Activated CD8-positive, alpha-beta T cell treated with anti-CD3 and anti-CD28 coated beads, Interleukin-2, amount 10 ng/mL, durations not matched to agents 7 days and 5 days (primary cell): Measurements from ENCODE around the gene AGAP3. TPM values are rescaled to one million over a fixed set of nuclear protein-coding genes. Genes with fewer than 3 reads are reported as not detected.

Experiments used
- ATAC-seq: fragments of 150-1000 bp; cut with Tn5 transposase; one replicate; pipeline ENCODE4 v1.10.0; 2021; ENCODE audit warnings: moderate library complexity
- CTCF ChIA-PET: fragments of 350-600 bp; sonication (Branson Sonifier 250); formaldehyde crosslinking; loops from one replicate; lab custom pipeline; 2021; ENCODE audit warnings: antibody characterized with exemption; lab: Charles Lee
- POLR2A ChIA-PET: fragments of 350-600 bp; sonication (Branson Sonifier 250); formaldehyde crosslinking; loops from one replicate; lab custom pipeline; 2021; ENCODE audit warnings: antibody characterized with exemption; lab: Charles Lee
- DNase-seq: peaks from one replicate; pipeline ENCODE4 v3.0.0-alpha.2; 2020
- H3K27ac Mint-ChIP-seq: one replicate; pipeline ENCODE4 v1.8.0; 2021; ENCODE audit warnings: mild to moderate bottlenecking, mixed read lengths
- H3K27me3 Mint-ChIP-seq: one replicate; pipeline ENCODE4 v1.8.0; 2021; ENCODE audit warnings: low read depth, mixed read lengths
- H3K36me3 Mint-ChIP-seq: one replicate; pipeline ENCODE4 v1.8.0; 2021; ENCODE audit warnings: low read depth, mixed read lengths
- H3K4me1 Mint-ChIP-seq: one replicate; pipeline ENCODE4 v1.8.0; 2021; ENCODE audit warnings: low read depth, mixed read lengths
- H3K4me3 Mint-ChIP-seq: one replicate; pipeline ENCODE4 v1.8.0; 2021; ENCODE audit warnings: mild to moderate bottlenecking, mixed read lengths
- H3K9me3 Mint-ChIP-seq: one replicate; pipeline ENCODE4 v1.8.0; 2022; ENCODE audit warnings: mixed read lengths; ENCODE audit not compliant: insufficient read depth
- total RNA-seq, 2 experiments: library from RNA; stranded (reverse); gene quantifications; one replicate each; pipeline ENCODE4 v1.2.3, GENCODE V29; 2021

Gene AGAP3
- total RNA-seq, 2 experiments from 2014 or later, result 12.1 to 12.6 TPM

DNA sequence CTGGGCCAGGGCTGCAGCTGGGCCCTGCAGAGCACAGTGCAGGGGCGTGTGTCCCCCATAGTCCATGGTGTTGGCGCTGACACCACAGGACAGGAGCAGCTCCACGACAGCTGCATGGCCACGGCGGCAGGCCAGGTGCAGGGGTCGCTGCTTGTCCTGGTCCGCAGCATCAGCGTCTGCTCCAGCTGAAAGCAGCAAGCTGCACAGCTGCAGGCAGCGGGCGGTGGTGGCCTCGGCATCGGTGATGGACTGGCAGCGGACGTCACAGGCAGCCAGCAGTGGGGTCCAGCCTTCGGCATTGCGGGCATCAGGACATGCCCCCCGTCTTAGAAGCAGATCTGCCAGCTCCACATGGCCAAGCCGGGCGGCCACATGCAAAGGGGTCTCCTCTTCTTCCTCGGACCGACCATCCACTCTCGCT, 94.7 kb downstream of the AGAP3 start:
- POLR2A ChIA-PET, result no interaction called here
- DNase-seq (no peak), ATAC-seq (no peak)
- no peaks in the 10 kb centered on the region for H3K9me3 Mint-ChIP-seq
- CTCF ChIA-PET, result no interaction called here
- no peaks in the 10 kb centered on the region for H3K36me3 Mint-ChIP-seq
- no peak overlapping the region for H3K4me3 Mint-ChIP-seq
- peaks cover 5% of the 10 kb centered on the region for H3K27me3 Mint-ChIP-seq
- H3K27ac Mint-ChIP-seq, result no peak overlapping the region
- H3K4me1 Mint-ChIP-seq, result no peaks in the 10 kb centered on the region

DNA sequence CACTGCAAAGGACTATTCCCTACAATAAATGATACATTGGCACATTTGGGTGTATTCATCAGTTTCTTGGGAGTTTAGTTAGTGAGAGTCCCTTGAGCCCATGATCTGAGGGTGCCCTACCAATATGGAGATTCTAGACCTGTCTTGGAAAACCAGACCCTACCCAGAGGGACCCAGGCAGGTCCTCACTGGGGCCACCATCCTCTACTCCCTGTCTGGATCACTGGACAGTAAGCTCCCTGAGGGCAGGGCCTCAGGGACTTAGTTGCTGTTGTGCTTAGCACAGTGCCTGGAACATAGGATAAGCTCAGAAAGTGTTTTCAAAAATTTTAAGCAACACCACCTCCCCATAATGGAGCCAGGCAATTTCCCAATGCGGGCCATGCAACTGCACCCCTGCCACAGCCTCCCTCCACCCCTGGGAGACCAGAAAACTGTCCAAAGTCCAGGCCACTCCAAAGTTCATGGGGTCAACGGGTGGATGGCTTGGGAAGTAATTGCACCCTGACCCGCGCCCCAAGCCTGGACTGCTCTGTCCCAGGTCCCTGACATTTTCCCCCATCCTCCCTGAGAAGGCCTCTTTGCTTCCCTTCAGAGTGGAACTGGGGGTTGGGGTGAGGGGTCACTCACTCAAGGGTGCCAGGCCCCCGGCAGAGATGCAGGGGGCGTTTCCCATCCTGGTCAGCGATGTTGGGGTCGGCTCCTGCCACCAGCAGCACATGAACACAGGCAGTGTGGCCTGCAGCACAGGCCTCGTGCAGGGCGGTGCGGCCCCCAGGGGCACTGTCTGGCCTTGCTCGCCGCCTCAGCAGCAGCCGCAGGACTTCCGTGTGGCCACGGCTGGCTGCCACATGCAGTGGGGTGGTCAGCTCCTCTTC, 99.7 kb downstream of the AGAP3 start:
- Mint-ChIP-seq H3K27me3 (peaks cover 13% of the 10 kb centered on the region), H3K9me3 (no peaks in the 10 kb centered on the region), H3K27ac (no peak overlapping the region), H3K36me3 (no peaks in the 10 kb centered on the region), H3K4me1 (no peaks in the 10 kb centered on the region), H3K4me3 (no peak overlapping the region)
- ChIA-PET CTCF (interaction anchor here (1.3 kb wide), 1 partner anchor 62 kb away, joined by 4 read pairs; no protein-coding TSS in a partner anchor), POLR2A (no interaction called here)
- DNase-seq, result no peak
- no peak for ATAC-seq

DNA sequence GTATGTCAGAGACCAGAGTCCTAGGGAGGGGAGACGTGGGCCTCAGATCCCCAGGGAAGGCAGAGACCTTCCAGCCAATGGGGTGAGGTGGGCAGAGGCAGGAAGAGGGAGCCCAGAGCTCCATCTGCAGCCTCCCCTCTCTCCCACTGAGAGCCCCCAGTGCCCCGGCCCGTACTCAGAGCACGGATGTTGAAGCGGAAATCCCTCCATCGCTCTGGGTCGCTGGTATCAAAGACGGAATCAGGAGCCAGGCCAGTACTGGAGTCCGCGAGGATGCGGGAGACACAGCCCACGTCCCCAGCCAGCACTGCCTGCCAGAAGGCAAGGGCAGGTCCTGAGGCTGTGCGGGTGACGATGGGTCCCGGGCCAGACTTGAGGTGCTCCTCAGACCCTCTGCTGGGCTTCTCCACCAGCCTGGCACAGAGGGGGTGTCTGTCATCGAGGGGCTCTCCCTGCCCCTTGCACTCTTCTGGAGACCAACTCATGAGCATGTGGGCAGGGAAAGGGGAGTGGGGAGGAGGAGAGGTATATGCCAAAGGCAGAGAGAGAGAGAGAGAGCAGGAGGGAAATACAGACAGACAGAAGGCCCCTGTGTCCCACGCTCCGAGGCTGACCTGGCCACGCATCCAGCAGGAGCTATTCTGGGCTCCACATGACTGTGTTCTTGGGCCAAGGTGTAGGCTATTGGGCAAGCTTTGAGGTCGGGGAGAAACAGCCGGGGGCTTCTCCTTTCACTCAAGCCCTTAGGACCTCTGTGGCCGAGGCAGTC, 100.5 kb downstream of the AGAP3 start, which contains the start of gene ASB10:
ASB10 (minus strand) TSS at position 611 of the 769 bp plus-strand sequence; CDS start at position 491, 120 bp downstream.
- Mint-ChIP-seq H3K27ac (no peak within 1 kb of the TSS), H3K4me3 (no peak within 1 kb of the TSS), H3K36me3 (no peaks in the 10 kb centered on the region), H3K4me1 (no peaks in the 10 kb centered on the region), H3K27me3 (peaks cover 13% of the 10 kb centered on the region), H3K9me3 (no peaks in the 10 kb centered on the region)
- DNase-seq (no peak), ATAC-seq (no peak)
- CTCF ChIA-PET, result interaction anchor here (1.3 kb wide), 1 partner anchor 63 kb away, joined by 4 read pairs; no protein-coding TSS in a partner anchor
- POLR2A ChIA-PET, result no interaction called here

DNA sequence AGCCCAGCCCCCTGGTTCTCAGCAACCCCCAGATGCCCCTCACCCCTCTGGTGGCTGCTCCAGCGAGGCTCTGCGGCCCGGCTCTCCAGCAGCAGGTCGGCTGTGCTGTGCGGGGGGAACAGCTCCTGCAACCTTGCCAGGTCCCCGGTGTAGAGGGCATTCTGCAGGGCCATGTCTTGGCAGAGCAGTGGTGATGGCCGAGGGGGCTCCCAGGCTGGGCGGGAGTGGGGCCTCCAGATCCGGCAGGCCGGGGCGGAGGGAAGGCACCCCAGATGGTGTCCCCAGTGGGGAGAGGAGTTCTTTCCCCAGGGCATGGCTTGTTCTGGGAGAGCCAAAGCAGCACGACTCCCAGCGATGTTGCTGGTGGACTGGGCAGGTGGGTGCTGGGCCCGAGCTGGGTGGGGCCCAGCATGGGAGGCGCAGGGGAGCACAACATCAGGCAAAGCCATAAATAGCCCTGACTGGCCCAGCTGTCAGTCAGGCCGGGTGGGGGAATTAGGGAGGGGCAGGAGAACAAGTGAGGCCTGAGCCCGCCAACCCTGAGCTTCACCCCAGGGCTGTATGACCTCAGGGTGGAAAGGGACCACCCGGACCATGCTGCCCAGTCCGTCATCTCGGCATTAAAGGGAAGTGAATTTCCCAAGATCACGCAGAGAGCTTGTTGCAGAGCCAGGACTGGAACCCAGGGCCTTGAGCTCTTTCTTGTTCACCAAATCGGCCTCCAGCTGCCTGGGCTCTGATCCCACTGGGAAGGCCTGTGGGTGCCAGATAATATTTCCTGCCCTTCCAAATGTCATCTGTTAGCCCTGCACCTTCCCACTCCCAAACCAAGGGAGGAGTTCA, 101.4 kb downstream of the AGAP3 start:
- Mint-ChIP-seq H3K36me3 (no peaks in the 10 kb centered on the region), H3K27me3 (peaks cover 10% of the 10 kb centered on the region), H3K27ac (no peak overlapping the region), H3K9me3 (no peaks in the 10 kb centered on the region), H3K4me3 (no peak overlapping the region), H3K4me1 (no peaks in the 10 kb centered on the region)
- ATAC-seq, result no peak
- ChIA-PET POLR2A (no interaction called here), CTCF (no interaction called here)
- no peak for DNase-seq

DNA sequence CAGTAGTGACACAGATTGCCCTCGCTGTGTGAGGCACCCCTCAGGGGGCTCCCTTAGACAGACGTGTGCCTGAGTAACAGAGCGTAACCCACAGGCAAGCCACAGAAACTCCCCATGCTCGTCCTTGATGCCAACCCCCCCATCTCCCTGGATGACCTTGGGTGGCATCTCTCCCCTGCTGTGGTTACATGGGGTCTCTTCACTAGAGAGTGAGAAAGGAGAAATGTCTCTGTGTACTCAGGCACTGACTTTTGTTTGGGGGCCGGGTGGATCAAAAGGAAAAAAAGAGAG, 101.9 kb downstream of the AGAP3 start:
- no peak overlapping the region for H3K4me3 Mint-ChIP-seq
- CTCF ChIA-PET, result no interaction called here
- ATAC-seq, result no peak
- H3K27me3 Mint-ChIP-seq, result peaks cover 10% of the 10 kb centered on the region
- no peaks in the 10 kb centered on the region for H3K9me3 Mint-ChIP-seq
- DNase-seq, result no peak
- no peaks in the 10 kb centered on the region for H3K4me1 Mint-ChIP-seq
- POLR2A ChIA-PET, result no interaction called here
- no peaks in the 10 kb centered on the region for H3K36me3 Mint-ChIP-seq
- no peak overlapping the region for H3K27ac Mint-ChIP-seq

DNA sequence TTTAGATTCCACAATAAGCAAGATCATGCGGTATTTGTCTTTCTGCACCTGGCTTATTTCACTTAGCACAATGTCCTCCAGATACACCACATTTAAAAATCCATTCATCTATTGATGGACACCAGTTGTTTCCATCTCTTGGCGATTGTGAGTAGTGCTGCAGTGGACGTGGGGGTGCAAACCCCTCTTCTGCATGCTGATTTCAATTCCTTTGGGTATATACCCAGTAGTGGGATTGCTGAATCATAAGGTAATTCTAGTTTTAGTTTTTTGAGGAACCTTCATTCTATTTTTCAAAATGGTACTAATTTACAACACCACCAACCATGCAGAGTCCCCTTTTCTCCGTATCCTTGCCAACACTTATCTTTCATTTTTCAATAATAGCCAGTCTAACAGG, 102.8 kb downstream of the AGAP3 start:
- Mint-ChIP-seq H3K36me3 (no peaks in the 10 kb centered on the region), H3K27me3 (peaks cover 10% of the 10 kb centered on the region), H3K4me3 (no peak overlapping the region), H3K4me1 (peaks cover 2% of the 10 kb centered on the region), H3K9me3 (no peaks in the 10 kb centered on the region), H3K27ac (no peak overlapping the region)
- DNase-seq, result no peak
- ChIA-PET CTCF (no interaction called here), POLR2A (no interaction called here)
- ATAC-seq, result no peak

DNA sequence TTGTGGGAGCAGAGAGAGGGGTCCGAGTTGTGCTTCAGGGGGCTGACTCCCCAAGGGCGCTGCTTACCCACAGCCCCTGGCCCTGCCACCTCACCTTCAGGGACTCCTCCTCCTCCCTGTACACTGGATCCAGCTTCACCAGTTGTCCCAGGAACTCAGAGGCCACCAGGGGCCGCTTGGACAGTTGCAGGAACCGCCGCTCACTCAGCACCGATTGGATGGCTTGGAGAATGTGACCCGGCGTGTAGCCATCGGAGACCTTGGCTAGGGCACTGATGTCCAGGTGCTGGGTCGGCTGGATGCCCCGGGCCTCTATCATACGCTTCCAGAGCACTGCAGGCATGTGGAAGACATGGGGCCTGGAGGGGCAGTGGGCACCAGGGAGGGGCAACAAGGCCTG, 105.3 kb downstream of the AGAP3 start:
- Mint-ChIP-seq H3K4me1 (peaks cover 11% of the 10 kb centered on the region), H3K9me3 (no peaks in the 10 kb centered on the region), H3K36me3 (no peaks in the 10 kb centered on the region), H3K27me3 (peaks cover 20% of the 10 kb centered on the region), H3K27ac (no peak overlapping the region), H3K4me3 (no peak overlapping the region)
- ChIA-PET CTCF (no interaction called here), POLR2A (no interaction called here)
- ATAC-seq, result no peak
- DNase-seq, result no peak

DNA sequence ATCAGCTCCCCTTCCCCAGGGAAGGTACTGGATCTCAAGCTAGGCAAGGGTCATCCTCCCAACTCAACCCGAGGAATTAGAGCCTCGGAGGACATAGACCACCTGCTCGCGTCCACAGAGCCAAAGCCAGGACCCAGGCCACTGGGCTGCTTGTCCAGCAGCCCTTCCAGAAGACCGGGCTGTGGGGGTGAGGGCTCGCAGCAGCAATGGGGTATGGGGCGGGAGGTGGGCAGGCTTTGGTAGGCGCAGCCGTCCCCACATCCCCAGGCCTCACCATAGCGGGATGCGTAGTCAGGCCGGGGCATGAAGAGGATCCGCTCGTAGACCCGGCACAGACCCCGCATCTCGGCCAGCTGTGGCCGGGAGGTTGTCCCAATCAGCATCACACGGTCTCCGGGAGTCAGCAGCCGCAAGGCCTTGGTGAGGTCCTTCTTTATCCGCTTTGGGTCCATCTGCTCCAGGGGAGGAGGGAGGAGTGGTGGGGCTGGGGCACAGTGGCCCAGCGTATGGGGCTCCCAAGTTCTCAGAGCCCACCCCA, 105.8 kb downstream of the AGAP3 start:
- ChIA-PET CTCF (no interaction called here), POLR2A (interaction anchor here (0.6 kb wide), 1 partner anchor 9 kb away, joined by 5 read pairs; no protein-coding TSS in a partner anchor)
- Mint-ChIP-seq H3K4me1 (peaks cover 11% of the 10 kb centered on the region), H3K27ac (no peak overlapping the region), H3K4me3 (no peak overlapping the region), H3K27me3 (peaks cover 20% of the 10 kb centered on the region), H3K9me3 (no peaks in the 10 kb centered on the region), H3K36me3 (no peaks in the 10 kb centered on the region)
- ATAC-seq (no peak), DNase-seq (no peak)

DNA sequence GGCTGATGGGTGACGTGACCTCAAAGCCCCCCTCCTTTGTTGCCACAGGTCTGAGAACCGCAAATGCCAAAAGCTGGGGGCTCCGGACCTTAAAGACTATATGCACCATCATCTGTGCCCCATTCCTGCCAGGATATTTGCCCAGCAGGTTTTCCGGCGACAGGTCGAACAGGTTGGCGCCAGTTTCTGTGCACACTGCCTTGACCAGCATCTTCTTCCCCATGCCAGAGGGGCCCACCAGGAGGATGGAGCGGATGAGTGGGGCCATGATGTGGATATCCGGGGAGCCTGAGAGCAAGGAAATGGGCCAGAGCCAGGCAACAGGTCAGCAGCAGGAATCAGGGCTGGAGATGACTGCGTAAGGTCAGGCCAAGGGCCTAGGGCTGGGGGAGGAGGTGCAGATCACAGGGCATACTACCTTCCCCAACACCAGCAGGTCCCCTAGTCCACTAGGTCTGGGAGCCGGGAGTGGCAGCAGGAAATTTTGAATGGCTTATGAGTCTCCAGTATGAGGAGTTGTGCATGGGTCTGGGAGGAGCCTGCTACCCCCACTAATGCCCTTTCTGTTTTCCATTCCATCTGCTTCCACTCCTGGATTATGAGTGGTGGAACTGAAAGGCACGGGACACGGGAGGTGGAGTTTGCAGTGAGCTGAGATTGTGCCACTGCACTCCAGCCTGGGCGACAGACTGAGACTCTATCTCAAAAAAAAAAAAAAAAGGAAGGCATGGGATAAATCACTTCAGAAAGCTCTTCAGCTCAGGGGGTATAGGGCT, 107.1 kb downstream of the AGAP3 start:
- POLR2A ChIA-PET, result no interaction called here
- H3K4me3 Mint-ChIP-seq, result no peak overlapping the region
- CTCF ChIA-PET, result no interaction called here
- no peaks in the 10 kb centered on the region for H3K9me3 Mint-ChIP-seq
- no peak for DNase-seq
- H3K27me3 Mint-ChIP-seq, result peaks cover 17% of the 10 kb centered on the region
- peaks cover 11% of the 10 kb centered on the region for H3K4me1 Mint-ChIP-seq
- no peak overlapping the region for H3K27ac Mint-ChIP-seq
- no peak for ATAC-seq
- no peaks in the 10 kb centered on the region for H3K36me3 Mint-ChIP-seq
